ENCODE data around the gene FYB2.

The FYB2 gene

GRCh38 chr1:56817716-56818463 is 1.3 kb downstream of the FYB2 start:
- H3K27me3 ChIP-seq (ENCODE audit: control insufficient read depth, insufficient read depth, low read length) = no peaks in the 10 kb centered on the region
- H3K9me3 ChIP-seq (ENCODE audit: control insufficient read depth, insufficient read depth, low read length) = no peaks in the 10 kb centered on the region
- no peak for DNase-seq (ENCODE audit: low read depth, low spot score)
- no peaks in the 10 kb centered on the region for H3K36me3 ChIP-seq (ENCODE audit: control insufficient read depth, insufficient read depth, low read length)
- no peak overlapping the region for H3K27ac ChIP-seq (ENCODE audit: low read length)
- H3K4me3 ChIP-seq (ENCODE audit: low read length) = no peak overlapping the region
- H3K4me1 ChIP-seq (ENCODE audit: control insufficient read depth, insufficient read depth, low read length) = peaks cover 3% of the 10 kb centered on the region; the same call in 1 of the 2 replicates
- WGBS (ENCODE audit: insufficient coverage, insufficient read length) = no CpG with 5 or more reads among the region's 6 CpGs

GRCh38 chr1:56816909-56817308 is 2.3 kb downstream of the FYB2 start:
- Histone ChIP-seq H3K9me3 (ENCODE audit: control insufficient read depth, insufficient read depth, low read length) (no peaks in the 10 kb centered on the region), H3K27ac (ENCODE audit: low read length) (no peak overlapping the region), H3K27me3 (ENCODE audit: control insufficient read depth, insufficient read depth, low read length) (no peaks in the 10 kb centered on the region), H3K36me3 (ENCODE audit: control insufficient read depth, insufficient read depth, low read length) (no peaks in the 10 kb centered on the region), H3K4me3 (ENCODE audit: low read length) (no peak overlapping the region), H3K4me1 (ENCODE audit: control insufficient read depth, insufficient read depth, low read length) (peaks cover 3% of the 10 kb centered on the region; the same call in 1 of the 2 replicates)
- WGBS (ENCODE audit: insufficient coverage, insufficient read length) = no CpG with 5 or more reads among the region's 4 CpGs
- no peak for DNase-seq (ENCODE audit: low read depth, low spot score)

DNA sequence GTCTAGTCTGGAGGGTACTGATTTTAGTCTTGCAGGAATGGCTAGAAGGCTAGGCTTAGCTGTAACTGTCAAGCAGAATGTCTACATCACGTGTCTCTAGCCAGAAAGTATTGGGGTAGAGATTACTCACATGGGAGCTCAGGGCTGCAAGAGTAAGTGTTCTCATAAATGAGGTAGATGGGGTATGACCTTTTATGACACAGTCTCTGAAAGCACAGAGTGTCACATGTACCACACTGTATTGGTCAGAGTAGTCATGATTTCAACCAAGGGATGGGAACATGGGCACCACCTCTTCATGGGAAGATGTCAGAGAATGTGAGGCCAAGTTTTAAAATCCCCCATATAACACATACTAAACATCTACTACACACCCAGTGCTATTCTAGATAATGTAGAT is 2.9 kb downstream of the FYB2 start:
- no CpG with 5 or more reads among the region's 1 CpG for WGBS (ENCODE audit: insufficient coverage, insufficient read length)

DNA sequence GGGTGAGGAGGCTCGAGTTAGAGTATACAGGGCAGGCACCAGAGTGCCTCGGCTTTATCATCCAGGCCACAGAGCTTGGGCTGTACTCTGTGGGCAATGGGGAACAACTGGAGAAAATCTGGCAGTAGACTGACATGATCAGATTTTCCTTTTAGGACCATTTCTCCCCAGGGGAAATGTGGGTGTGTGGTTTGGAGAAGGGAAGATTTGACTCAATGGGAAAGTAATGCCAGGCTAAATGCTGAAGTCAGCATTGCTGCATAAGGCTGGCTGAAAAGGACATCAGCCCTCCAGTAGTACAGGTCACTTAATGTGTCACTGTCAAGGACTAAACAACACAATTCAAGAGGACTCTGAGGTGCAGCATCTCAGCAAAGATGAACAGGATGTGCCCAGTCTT is 5.0 kb downstream of the FYB2 start:
- H3K27ac ChIP-seq (ENCODE audit: low read length) = no peak overlapping the region
- no peak overlapping the region for H3K4me3 ChIP-seq (ENCODE audit: low read length)
- no CpG with 5 or more reads among the region's 2 CpGs for WGBS (ENCODE audit: insufficient coverage, insufficient read length)
- H3K36me3 ChIP-seq (ENCODE audit: control insufficient read depth, insufficient read depth, low read length) = no peaks in the 10 kb centered on the region
- no peaks in the 10 kb centered on the region for H3K9me3 ChIP-seq (ENCODE audit: control insufficient read depth, insufficient read depth, low read length)
- H3K27me3 ChIP-seq (ENCODE audit: control insufficient read depth, insufficient read depth, low read length) = no peaks in the 10 kb centered on the region
- no peaks in the 10 kb centered on the region; the same call in 1 of the 2 replicates for H3K4me1 ChIP-seq (ENCODE audit: control insufficient read depth, insufficient read depth, low read length)
- DNase-seq (ENCODE audit: low read depth, low spot score) = no peak

More for the DNA sequence above, 2.9 kb downstream of the FYB2 start:
- Histone ChIP-seq H3K36me3 (ENCODE audit: control insufficient read depth, insufficient read depth, low read length) (no peaks in the 10 kb centered on the region), H3K27me3 (ENCODE audit: control insufficient read depth, insufficient read depth, low read length) (no peaks in the 10 kb centered on the region), H3K27ac (ENCODE audit: low read length) (no peak overlapping the region), H3K4me3 (ENCODE audit: low read length) (no peak overlapping the region), H3K9me3 (ENCODE audit: control insufficient read depth, insufficient read depth, low read length) (no peaks in the 10 kb centered on the region), H3K4me1 (ENCODE audit: control insufficient read depth, insufficient read depth, low read length) (peaks cover 3% of the 10 kb centered on the region; the same call in 1 of the 2 replicates)
- DNase-seq (ENCODE audit: low read depth, low spot score) = no peak

DNA sequence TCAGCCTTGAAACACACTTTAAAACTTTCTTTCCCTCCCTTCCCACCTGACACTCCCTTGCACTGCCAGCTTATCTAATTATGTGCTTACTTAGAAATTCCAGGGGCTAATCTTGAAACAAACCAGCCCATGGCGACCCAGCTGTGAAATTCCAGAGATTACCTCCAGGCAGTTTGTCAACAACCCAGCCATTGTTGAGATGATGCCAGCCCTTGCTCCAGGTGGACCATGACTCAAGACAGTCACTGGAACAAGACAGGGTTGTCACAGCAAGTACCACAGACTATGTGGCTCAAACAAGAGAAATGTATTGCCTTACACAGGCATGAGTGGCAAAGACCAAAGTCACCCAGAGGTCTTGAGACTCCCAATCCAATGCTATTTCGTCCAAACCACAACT is 7.9 kb downstream of the FYB2 start:
- H3K4me1 ChIP-seq (ENCODE audit: control insufficient read depth, insufficient read depth, low read length) = no peaks in the 10 kb centered on the region
- no peaks in the 10 kb centered on the region for H3K27me3 ChIP-seq (ENCODE audit: control insufficient read depth, insufficient read depth, low read length)
- H3K27ac ChIP-seq (ENCODE audit: low read length) = no peak overlapping the region
- H3K36me3 ChIP-seq (ENCODE audit: control insufficient read depth, insufficient read depth, low read length) = no peaks in the 10 kb centered on the region
- no peaks in the 10 kb centered on the region for H3K9me3 ChIP-seq (ENCODE audit: control insufficient read depth, insufficient read depth, low read length)
- no CpG with 5 or more reads among the region's 2 CpGs for WGBS (ENCODE audit: insufficient coverage, insufficient read length)
- DNase-seq (ENCODE audit: low read depth, low spot score) = no peak
- no peak overlapping the region for H3K4me3 ChIP-seq (ENCODE audit: low read length)

DNA sequence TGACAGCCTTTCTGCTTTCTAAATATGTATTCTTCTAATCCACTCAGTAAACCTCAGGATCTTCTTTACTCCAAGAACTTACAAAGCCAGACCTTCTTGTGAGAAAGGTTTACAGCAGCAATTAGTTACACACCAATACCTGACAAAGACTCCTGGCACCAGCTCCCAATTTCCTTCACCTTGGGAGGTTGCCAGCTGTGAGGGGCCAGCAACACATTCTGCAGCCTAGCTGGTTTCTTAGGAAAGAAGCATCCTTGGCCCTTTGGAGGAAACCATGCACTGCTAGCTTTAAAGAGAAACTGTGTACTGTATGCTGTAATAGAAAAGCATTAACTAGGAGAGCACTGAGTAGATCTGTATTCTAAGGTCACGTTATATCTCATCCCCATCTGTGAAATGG is 10.8 kb downstream of the FYB2 start:
- Histone ChIP-seq H3K27ac (ENCODE audit: low read length) (no peak overlapping the region), H3K4me3 (ENCODE audit: low read length) (no peak overlapping the region), H3K4me1 (ENCODE audit: control insufficient read depth, insufficient read depth, low read length) (no peaks in the 10 kb centered on the region), H3K36me3 (ENCODE audit: control insufficient read depth, insufficient read depth, low read length) (no peaks in the 10 kb centered on the region), H3K9me3 (ENCODE audit: control insufficient read depth, insufficient read depth, low read length) (no peaks in the 10 kb centered on the region), H3K27me3 (ENCODE audit: control insufficient read depth, insufficient read depth, low read length) (no peaks in the 10 kb centered on the region)
- DNase-seq (ENCODE audit: low read depth, low spot score) = no peak
- WGBS (ENCODE audit: insufficient coverage, insufficient read length) = no CpG with 5 or more reads among the region's 1 CpG

DNA sequence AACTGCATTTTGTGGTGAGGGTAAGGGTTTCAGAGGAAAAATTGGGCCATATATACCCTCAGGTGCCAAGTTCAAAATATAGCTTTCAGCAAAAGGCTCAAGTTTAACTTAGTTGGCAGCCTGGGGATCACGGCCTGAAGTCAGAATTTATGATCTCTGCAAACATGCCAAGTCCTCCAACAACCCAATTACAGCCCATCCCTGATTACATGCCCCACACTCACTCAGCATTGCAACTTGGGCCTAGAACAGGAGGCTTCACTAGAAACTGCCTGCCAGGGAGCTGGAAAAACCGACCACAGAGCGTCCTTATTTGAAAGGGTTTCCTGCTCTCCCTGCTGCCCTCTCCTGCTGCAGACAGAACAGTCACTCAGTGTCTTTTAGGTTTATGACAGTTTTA is 12.4 kb downstream of the FYB2 start:
- Histone ChIP-seq H3K4me3 (ENCODE audit: low read length) (no peak overlapping the region), H3K36me3 (ENCODE audit: control insufficient read depth, insufficient read depth, low read length) (no peaks in the 10 kb centered on the region), H3K27ac (ENCODE audit: low read length) (no peak overlapping the region), H3K9me3 (ENCODE audit: control insufficient read depth, insufficient read depth, low read length) (no peaks in the 10 kb centered on the region), H3K4me1 (ENCODE audit: control insufficient read depth, insufficient read depth, low read length) (no peaks in the 10 kb centered on the region), H3K27me3 (ENCODE audit: control insufficient read depth, insufficient read depth, low read length) (no peaks in the 10 kb centered on the region)
- DNase-seq (ENCODE audit: low read depth, low spot score) = no peak
- no CpG with 5 or more reads among the region's 3 CpGs for WGBS (ENCODE audit: insufficient coverage, insufficient read length)

- no peaks in the 10 kb centered on the region for H3K27me3 ChIP-seq (ENCODE audit: control insufficient read depth, insufficient read depth, low read length)
- WGBS (ENCODE audit: insufficient coverage, insufficient read length) = no CpG with 5 or more reads among the region's 5 CpGs
- no peak overlapping the region for H3K27ac ChIP-seq (ENCODE audit: low read length)
- H3K4me3 ChIP-seq (ENCODE audit: low read length) = no peak overlapping the region
- peak; percentile 43 for DNase-seq (ENCODE audit: low read depth, low spot score)
- H3K9me3 ChIP-seq (ENCODE audit: control insufficient read depth, insufficient read depth, low read length) = no peaks in the 10 kb centered on the region
- no peaks in the 10 kb centered on the region for H3K4me1 ChIP-seq (ENCODE audit: control insufficient read depth, insufficient read depth, low read length)
- H3K36me3 ChIP-seq (ENCODE audit: control insufficient read depth, insufficient read depth, low read length) = no peaks in the 10 kb centered on the region
Measured at GRCh38 chr1:56803561-56804156, 15.5 kb downstream of the FYB2 start.

DNA sequence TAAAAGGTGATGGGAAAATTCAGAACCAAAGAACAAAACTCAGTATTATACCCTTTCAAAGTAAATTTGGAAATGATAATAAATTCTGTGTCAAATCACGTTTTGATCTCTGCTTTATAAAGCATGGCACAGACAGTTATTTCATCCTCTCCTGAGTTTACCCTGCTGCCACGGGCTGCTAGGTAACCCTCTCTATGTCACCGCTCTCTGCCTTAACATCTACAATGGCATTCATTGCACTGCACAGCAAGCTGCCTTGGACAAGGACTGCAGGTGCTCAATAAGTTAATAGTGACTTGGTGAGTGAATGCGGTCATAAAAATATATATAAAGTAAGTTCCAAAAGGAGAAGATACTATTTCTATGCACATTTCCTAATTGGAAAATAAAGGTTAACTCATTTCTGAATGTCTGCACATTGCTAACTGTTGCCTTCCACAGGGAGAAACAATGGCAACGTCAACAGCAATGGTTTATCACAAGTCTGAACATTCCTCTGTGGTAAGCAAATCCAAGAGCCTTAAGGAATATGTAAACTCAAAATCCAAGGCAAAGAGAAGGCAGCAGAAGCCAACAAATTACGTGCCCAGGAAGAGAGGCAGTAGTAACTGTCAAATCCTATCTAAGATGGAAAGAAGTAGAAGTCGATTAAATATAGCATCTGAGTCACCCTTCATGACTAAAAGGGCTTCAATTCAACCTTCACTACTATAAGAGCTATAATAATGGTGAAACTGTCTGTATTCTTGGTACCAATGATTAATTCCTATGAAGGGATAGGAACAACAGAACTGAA is 19.4 kb downstream of the FYB2 start:
- no peak for DNase-seq (ENCODE audit: low read depth, low spot score)
- no CpG with 5 or more reads among the region's 7 CpGs for WGBS (ENCODE audit: insufficient coverage, insufficient read length)
- no peaks in the 10 kb centered on the region for H3K36me3 ChIP-seq (ENCODE audit: control insufficient read depth, insufficient read depth, low read length)
- H3K9me3 ChIP-seq (ENCODE audit: control insufficient read depth, insufficient read depth, low read length) = no peaks in the 10 kb centered on the region
- H3K4me3 ChIP-seq (ENCODE audit: low read length) = no peak overlapping the region
- peaks cover 2% of the 10 kb centered on the region; the same call in 1 of the 2 replicates for H3K4me1 ChIP-seq (ENCODE audit: control insufficient read depth, insufficient read depth, low read length)
- H3K27me3 ChIP-seq (ENCODE audit: control insufficient read depth, insufficient read depth, low read length) = no peaks in the 10 kb centered on the region
- H3K27ac ChIP-seq (ENCODE audit: low read length) = no peak overlapping the region

DNA sequence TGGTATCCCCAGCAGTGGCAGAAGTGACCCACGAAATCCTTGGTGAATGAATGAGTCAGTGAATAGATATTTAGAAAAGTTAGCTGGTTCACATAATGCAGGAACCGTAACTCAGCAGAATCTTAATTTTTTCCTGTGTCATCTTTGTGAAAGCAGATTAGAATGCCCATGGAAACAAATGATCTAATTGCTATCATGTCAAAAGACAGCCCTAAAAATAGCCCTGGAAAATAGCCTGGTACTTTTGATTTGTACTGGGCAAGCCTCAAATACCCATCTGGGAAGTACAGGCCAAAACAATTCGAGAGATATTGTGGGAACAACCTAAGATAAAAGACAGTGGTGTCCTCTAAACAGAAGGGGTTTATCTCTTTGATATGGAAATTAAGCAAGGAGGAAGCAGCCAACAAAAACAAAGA is 21.1 kb downstream of the FYB2 start:
- H3K4me3 ChIP-seq (ENCODE audit: low read length) = no peak overlapping the region
- no peak for DNase-seq (ENCODE audit: low read depth, low spot score)
- no CpG with 5 or more reads among the region's 3 CpGs for WGBS (ENCODE audit: insufficient coverage, insufficient read length)

More for the DNA sequence above, 21.1 kb downstream of the FYB2 start:
- Histone ChIP-seq H3K9me3 (ENCODE audit: control insufficient read depth, insufficient read depth, low read length) (no peaks in the 10 kb centered on the region), H3K4me1 (ENCODE audit: control insufficient read depth, insufficient read depth, low read length) (peaks cover 2% of the 10 kb centered on the region; the same call in 1 of the 2 replicates), H3K27me3 (ENCODE audit: control insufficient read depth, insufficient read depth, low read length) (no peaks in the 10 kb centered on the region), H3K36me3 (ENCODE audit: control insufficient read depth, insufficient read depth, low read length) (no peaks in the 10 kb centered on the region), H3K27ac (ENCODE audit: low read length) (no peak overlapping the region)
